Liver (tissue), 3 donors: ENCODE data around the gene CDRT4.

Experiments used
- ATF3 ChIP-seq: IDR thresholded peaks from 2 replicates; pipeline ENCODE4 v1.6.1; 2016; ENCODE audit warnings: antibody characterized with exemption
- CTCF ChIP-seq: fragments of 150-350 bp; IDR thresholded peaks from 2 replicates; pipeline ENCODE4 v1.5.1; 2017; ENCODE audit warnings: improper control_type of control experiment, low read depth, low read length; ENCODE audit not compliant: missing input control
- EGR1 ChIP-seq, 2 donors: IDR thresholded peaks; 2 replicates each; pipeline ENCODE4 v1.6.1; 2016 to 2018; ENCODE audit warnings: antibody characterized with exemption in 2 of 2, low read depth in 2 of 2
- FOXA1 ChIP-seq: IDR thresholded peaks from 2 replicates; pipeline ENCODE4 v1.6.1; 2016; ENCODE audit warnings: antibody characterized with exemption
- JUND ChIP-seq, 2 donors: IDR thresholded peaks; 2 replicates each; pipeline ENCODE4 v1.6.1; 2016; ENCODE audit warnings: antibody characterized with exemption in 2 of 2
- RAD21 ChIP-seq, 2 donors: IDR thresholded peaks; 2 replicates each; pipeline ENCODE4 v1.6.1; 2016; ENCODE audit warnings: antibody characterized with exemption in 2 of 2, mild to moderate bottlenecking in 2 of 2
- RXRA ChIP-seq, 2 donors: IDR thresholded peaks; 2 replicates each; pipeline ENCODE4 v1.6.1; 2017 to 2018; ENCODE audit warnings: antibody characterized with exemption in 2 of 2, mild to moderate bottlenecking in 1 of 2
- SP1 ChIP-seq: IDR thresholded peaks from 2 replicates; pipeline ENCODE4 v1.6.1; 2018; ENCODE audit warnings: antibody characterized with exemption, mild to moderate bottlenecking
- TAF1 ChIP-seq: conservative IDR thresholded peaks from 2 replicates; pipeline ENCODE4 v1.6.1; 2016; ENCODE audit warnings: antibody characterized with exemption, mild to moderate bottlenecking
- YY1 ChIP-seq: IDR thresholded peaks from 2 replicates; pipeline ENCODE4 v1.6.1; 2016; ENCODE audit warnings: antibody characterized with exemption, mild to moderate bottlenecking
- TF ChIP-seq, protein P1 (sequence below): IDR thresholded peaks from 2 replicates; pipeline ENCODE4 v1.6.1; 2016; ENCODE audit warnings: antibody characterized with exemption, mild to moderate bottlenecking
- TF ChIP-seq, protein P2 (sequence below): IDR thresholded peaks from 2 replicates; pipeline ENCODE4 v1.6.1; 2016; ENCODE audit warnings: antibody characterized with exemption
- TF ChIP-seq, protein P3 (sequence below): IDR thresholded peaks from 2 replicates; pipeline ENCODE4 v1.6.1; 2016; ENCODE audit warnings: antibody characterized with exemption
- donor health status: healthy.
- donor health status: healthy.

GRCh38 chr17:15411384-15412198 is 55.8 kb downstream of the CDRT4 start:
- TF ChIP-seq CTCF (no peak), EGR1 (IDR thresholded peaks at IDR 0.05; ENCODE audit: low read depth in 2 of 2) (no peak), SP1 (no peak), RXRA (IDR thresholded peaks at IDR 0.05) (no peak), RAD21 (IDR thresholded peaks at IDR 0.05) (no peak), JUND (IDR thresholded peaks at IDR 0.05) (no peak), FOXA1 (no peak), ATF3 (no peak), YY1 (no peak), TAF1 (no peak)
- TF ChIP-seq, protein P1, sequence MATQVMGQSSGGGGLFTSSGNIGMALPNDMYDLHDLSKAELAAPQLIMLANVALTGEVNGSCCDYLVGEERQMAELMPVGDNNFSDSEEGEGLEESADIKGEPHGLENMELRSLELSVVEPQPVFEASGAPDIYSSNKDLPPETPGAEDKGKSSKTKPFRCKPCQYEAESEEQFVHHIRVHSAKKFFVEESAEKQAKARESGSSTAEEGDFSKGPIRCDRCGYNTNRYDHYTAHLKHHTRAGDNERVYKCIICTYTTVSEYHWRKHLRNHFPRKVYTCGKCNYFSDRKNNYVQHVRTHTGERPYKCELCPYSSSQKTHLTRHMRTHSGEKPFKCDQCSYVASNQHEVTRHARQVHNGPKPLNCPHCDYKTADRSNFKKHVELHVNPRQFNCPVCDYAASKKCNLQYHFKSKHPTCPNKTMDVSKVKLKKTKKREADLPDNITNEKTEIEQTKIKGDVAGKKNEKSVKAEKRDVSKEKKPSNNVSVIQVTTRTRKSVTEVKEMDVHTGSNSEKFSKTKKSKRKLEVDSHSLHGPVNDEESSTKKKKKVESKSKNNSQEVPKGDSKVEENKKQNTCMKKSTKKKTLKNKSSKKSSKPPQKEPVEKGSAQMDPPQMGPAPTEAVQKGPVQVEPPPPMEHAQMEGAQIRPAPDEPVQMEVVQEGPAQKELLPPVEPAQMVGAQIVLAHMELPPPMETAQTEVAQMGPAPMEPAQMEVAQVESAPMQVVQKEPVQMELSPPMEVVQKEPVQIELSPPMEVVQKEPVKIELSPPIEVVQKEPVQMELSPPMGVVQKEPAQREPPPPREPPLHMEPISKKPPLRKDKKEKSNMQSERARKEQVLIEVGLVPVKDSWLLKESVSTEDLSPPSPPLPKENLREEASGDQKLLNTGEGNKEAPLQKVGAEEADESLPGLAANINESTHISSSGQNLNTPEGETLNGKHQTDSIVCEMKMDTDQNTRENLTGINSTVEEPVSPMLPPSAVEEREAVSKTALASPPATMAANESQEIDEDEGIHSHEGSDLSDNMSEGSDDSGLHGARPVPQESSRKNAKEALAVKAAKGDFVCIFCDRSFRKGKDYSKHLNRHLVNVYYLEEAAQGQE = no peak
- TF ChIP-seq, protein P2, sequence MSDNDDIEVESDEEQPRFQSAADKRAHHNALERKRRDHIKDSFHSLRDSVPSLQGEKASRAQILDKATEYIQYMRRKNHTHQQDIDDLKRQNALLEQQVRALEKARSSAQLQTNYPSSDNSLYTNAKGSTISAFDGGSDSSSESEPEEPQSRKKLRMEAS = no peak
- TF ChIP-seq, protein P3, sequence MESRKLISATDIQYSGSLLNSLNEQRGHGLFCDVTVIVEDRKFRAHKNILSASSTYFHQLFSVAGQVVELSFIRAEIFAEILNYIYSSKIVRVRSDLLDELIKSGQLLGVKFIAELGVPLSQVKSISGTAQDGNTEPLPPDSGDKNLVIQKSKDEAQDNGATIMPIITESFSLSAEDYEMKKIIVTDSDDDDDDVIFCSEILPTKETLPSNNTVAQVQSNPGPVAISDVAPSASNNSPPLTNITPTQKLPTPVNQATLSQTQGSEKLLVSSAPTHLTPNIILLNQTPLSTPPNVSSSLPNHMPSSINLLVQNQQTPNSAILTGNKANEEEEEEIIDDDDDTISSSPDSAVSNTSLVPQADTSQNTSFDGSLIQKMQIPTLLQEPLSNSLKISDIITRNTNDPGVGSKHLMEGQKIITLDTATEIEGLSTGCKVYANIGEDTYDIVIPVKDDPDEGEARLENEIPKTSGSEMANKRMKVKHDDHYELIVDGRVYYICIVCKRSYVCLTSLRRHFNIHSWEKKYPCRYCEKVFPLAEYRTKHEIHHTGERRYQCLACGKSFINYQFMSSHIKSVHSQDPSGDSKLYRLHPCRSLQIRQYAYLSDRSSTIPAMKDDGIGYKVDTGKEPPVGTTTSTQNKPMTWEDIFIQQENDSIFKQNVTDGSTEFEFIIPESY = no peak
